HG03159 (cell line): Measurements from ENCODE around the gene RXFP2.
A peak's percentile ranks its signal among the peaks of the same experiment; 100 is the strongest.

ENCODE experiments used
- ATAC-seq: cut with Tn5 transposase; IDR thresholded peaks from one replicate; pipeline ENCODE4 v1.9.1; 2021; ENCODE audit warnings: mild to moderate bottlenecking, moderate library complexity; ENCODE audit not compliant: unreplicated experiment

RXFP2 gene

GRCh38 chr13:31824705-31825517 is 85.6 kb downstream of the RXFP2 start:
- no peak for ATAC-seq

- ATAC-seq: no peak
Observed at GRCh38 chr13:31826521-31826920, 87.2 kb downstream of the RXFP2 start.

GRCh38 chr13:31827707-31828106 is 88.4 kb downstream of the RXFP2 start:
- no peak for ATAC-seq

- ATAC-seq: no peak
Observed at GRCh38 chr13:31835932-31836331, 96.6 kb downstream of the RXFP2 start.

GRCh38 chr13:31843044-31843443 is 103.7 kb downstream of the RXFP2 start:
- ATAC-seq: no peak

GRCh38 chr13:31846182-31846938 is 107.0 kb downstream of the RXFP2 start:
- peak; percentile 97 for ATAC-seq

- ATAC-seq: no peak
Observed at GRCh38 chr13:31846961-31847752, 107.8 kb downstream of the RXFP2 start.

GRCh38 chr13:31848621-31849020 is 109.3 kb downstream of the RXFP2 start:
- no peak for ATAC-seq

- ATAC-seq: no peak
Observed at GRCh38 chr13:31849206-31849605, 109.9 kb downstream of the RXFP2 start.

- no peak for ATAC-seq
Observed at GRCh38 chr13:31850041-31850555, 110.8 kb downstream of the RXFP2 start.

- no peak for ATAC-seq
Observed at GRCh38 chr13:31851216-31851615, 111.9 kb downstream of the RXFP2 start.
